Neural cell (in vitro differentiated cells): ENCODE measurements around the gene KRT38. TPM values are rescaled to one million over a fixed set of nuclear protein-coding genes. Genes with fewer than 3 reads are reported as not detected.

ENCODE experiments used
- H2AFZ ChIP-seq: fragments of 200-600, 300-800 bp; sonication (generic), shearing (Covaris generic); 2 replicates; pipeline ENCODE4 v1.6.0; 2014; ENCODE audit warnings: low read depth, mild to moderate bottlenecking, antibody characterized with exemption, low read length, moderate library complexity
- H3F3A ChIP-seq: fragments of 200-600 bp; shearing (Covaris generic); 2 replicates; pipeline ENCODE4 v1.6.1; 2016; ENCODE audit warnings: mild to moderate bottlenecking, moderate library complexity, mixed read lengths, antibody characterized with exemption, low read length; ENCODE audit not compliant: insufficient read depth, poor library complexity, severe bottlenecking
- H3K27ac ChIP-seq: fragments of 200-600, 300-800 bp; sonication (generic), shearing (Covaris generic); 2 replicates; pipeline ENCODE4 v1.5.1; 2014; ENCODE audit warnings: mild to moderate bottlenecking, low read length, moderate library complexity
- H3K27me3 ChIP-seq: fragments of 300-800, 200-600 bp; sonication (generic), shearing (Covaris generic); 2 replicates; pipeline ENCODE4 v1.6.0; 2014; ENCODE audit warnings: mild to moderate bottlenecking, low read depth, low read length, moderate library complexity; ENCODE audit not compliant: insufficient read depth
- H3K36me3 ChIP-seq: fragments of 300-800, 200-600 bp; sonication (generic), shearing (Covaris generic); 2 replicates; pipeline ENCODE4 v1.5.1; 2014; ENCODE audit warnings: mild to moderate bottlenecking, antibody characterized with exemption, low read length, moderate library complexity; ENCODE audit not compliant: insufficient read depth
- H3K4me2 ChIP-seq: fragments of 300-800, 200-600 bp; sonication (generic), shearing (Covaris generic); 2 replicates; pipeline ENCODE4 v1.6.0; 2014; ENCODE audit warnings: mild to moderate bottlenecking, low read length
- H3K4me3 ChIP-seq: fragments of 300-800, 200-600 bp; sonication (generic), shearing (Covaris generic); 2 replicates; pipeline ENCODE4 v1.5.1; 2014; ENCODE audit warnings: mild to moderate bottlenecking, low read length, moderate library complexity
- H3K79me2 ChIP-seq: fragments of 200-600 bp; shearing (Covaris generic); replicated peaks from 2 replicates; pipeline ENCODE4 v1.6.0; 2014; ENCODE audit warnings: mild to moderate bottlenecking, low read length, moderate library complexity; ENCODE audit not compliant: insufficient read depth
- H3K9ac ChIP-seq: fragments of 300-800, 200-600 bp; sonication (generic), shearing (Covaris generic); 2 replicates; pipeline ENCODE4 v1.6.1; 2016; ENCODE audit warnings: mild to moderate bottlenecking, low read length, mixed read lengths
- H3K9me2 ChIP-seq: fragments of 200-600 bp; shearing (Covaris generic); 2 replicates; pipeline ENCODE4 v1.6.1; 2016; ENCODE audit warnings: mild to moderate bottlenecking, low read length, mixed read lengths; ENCODE audit not compliant: insufficient read depth
- H3K9me3 ChIP-seq: fragments of 200-600, 300-800 bp; sonication (generic), shearing (Covaris generic); 2 replicates; pipeline ENCODE4 v1.6.1; 2016; ENCODE audit warnings: mild to moderate bottlenecking, mixed run types, low read length, moderate library complexity, mixed read lengths
- H4K20me1 ChIP-seq: fragments of 200-600 bp; shearing (Covaris generic); 2 replicates; pipeline ENCODE4 v1.6.1; 2016; ENCODE audit warnings: mild to moderate bottlenecking, mixed run types; ENCODE audit not compliant: insufficient read depth
- CTCF ChIP-seq: fragments of 450-650 bp; IDR thresholded peaks from 2 replicates; pipeline ENCODE4 v1.5.1; 2014; ENCODE audit warnings: antibody characterized with exemption, mild to moderate bottlenecking, moderate library complexity; ENCODE audit not compliant: poor library complexity, severe bottlenecking
- EP300 ChIP-seq: fragments of 450-650 bp; conservative IDR thresholded peaks from 2 replicates; pipeline ENCODE4 v1.6.1; 2014; ENCODE audit warnings: antibody characterized with exemption, mild to moderate bottlenecking, moderate library complexity; ENCODE audit not compliant: poor library complexity, severe bottlenecking
- EZH2 ChIP-seq: fragments of 200-600, 300-800 bp; shearing (Covaris generic), sonication (generic); IDR thresholded peaks from 2 replicates; pipeline ENCODE4 v1.6.1; 2014; ENCODE audit warnings: antibody characterized with exemption, low read length, borderline replicate concordance, mild to moderate bottlenecking; ENCODE audit not compliant: insufficient read depth, poor library complexity, severe bottlenecking
- MXI1 ChIP-seq: fragments of 450-650 bp; conservative IDR thresholded peaks from 2 replicates; pipeline ENCODE4 v1.6.1; 2014; ENCODE audit warnings: antibody characterized with exemption, mild to moderate bottlenecking; ENCODE audit not compliant: poor library complexity, severe bottlenecking
- POLR2AphosphoS5 ChIP-seq: IDR thresholded peaks from 2 replicates; pipeline ENCODE4 v1.6.1; 2012
- RAD21 ChIP-seq: fragments of 450-650 bp; conservative IDR thresholded peaks from 2 replicates; pipeline ENCODE4 v1.6.1; 2014; ENCODE audit warnings: antibody characterized with exemption, mild to moderate bottlenecking, moderate library complexity
- SMC3 ChIP-seq: fragments of 450-650 bp; conservative IDR thresholded peaks from 2 replicates; pipeline ENCODE4 v1.6.1; 2014; ENCODE audit warnings: antibody characterized with exemption, mild to moderate bottlenecking, moderate library complexity; ENCODE audit not compliant: poor library complexity
- TAF1 ChIP-seq: IDR thresholded peaks from 2 replicates; pipeline ENCODE4 v1.6.1; 2012; ENCODE audit warnings: low read depth
- polyA plus RNA-seq: library from polyadenylated mRNA; depleted of rRNA; stranded (reverse); fragments of >200 nt; gene quantifications from 2 replicates; pipeline ENCODE4 v1.2.3, GENCODE V29; 2014
- TF ChIP-seq, protein P1 (sequence below): IDR thresholded peaks from 2 replicates; pipeline ENCODE4 v1.6.1; 2012; ENCODE audit warnings: borderline replicate concordance

KRT38 gene
- polyA plus RNA-seq, 1 donor from 2014 or later: not detected

GRCh38 chr17:41406205-41406604, 34.6 kb downstream of the KRT38 start:
- no peaks in the 10 kb centered on the region for H3K36me3 ChIP-seq

DNA sequence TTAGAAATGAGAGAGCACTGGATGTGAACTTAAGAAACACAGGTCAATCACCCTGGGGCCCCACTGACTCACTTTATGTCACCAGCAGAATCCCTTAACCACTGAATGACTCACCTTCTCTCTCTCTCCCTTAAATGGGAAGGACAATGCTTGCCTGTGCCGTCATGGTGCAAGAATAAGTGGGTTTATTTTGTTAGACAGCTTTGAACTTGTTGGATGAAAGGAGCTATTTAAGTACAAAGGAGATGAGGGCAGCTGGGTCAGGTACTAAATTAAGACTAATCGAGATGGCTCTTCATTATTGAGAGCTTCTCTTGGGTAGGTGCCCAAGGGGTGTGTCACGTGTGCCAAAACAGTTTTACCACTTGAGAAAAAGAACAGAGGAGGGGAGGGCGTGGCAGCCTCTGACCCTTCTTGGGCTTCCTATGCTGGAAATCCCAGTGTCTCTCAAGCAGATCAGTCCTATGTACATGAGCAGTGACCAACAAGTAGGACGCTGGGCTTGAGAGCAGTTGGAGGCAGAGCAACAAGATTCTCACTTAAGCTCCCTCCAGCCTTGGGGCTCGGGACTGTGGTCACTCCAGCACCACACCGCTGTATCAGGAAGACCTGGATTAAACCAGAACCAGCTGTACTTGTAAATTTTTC, 36.6 kb downstream of the KRT38 start:
- H4K20me1 ChIP-seq: no peaks in the 10 kb centered on the region
- H3F3A ChIP-seq: no peaks in the 10 kb centered on the region
- no peak overlapping the region for H3K27ac ChIP-seq
- no peak overlapping the region for H3K9ac ChIP-seq
- no peak overlapping the region for H3K4me3 ChIP-seq
- no peak overlapping the region for H2AFZ ChIP-seq
- H3K4me2 ChIP-seq: no peak overlapping the region
- no peak for TF ChIP-seq MXI1
- no peak for TF ChIP-seq CTCF
- no peak for TF ChIP-seq SMC3
- no peak for TF ChIP-seq TAF1
- TF ChIP-seq RAD21: no peak
- no peak for TF ChIP-seq EZH2
- TF ChIP-seq EP300: no peak
- H3K27me3 ChIP-seq: no peaks in the 10 kb centered on the region
- H3K9me3 ChIP-seq: no peaks in the 10 kb centered on the region
- no peaks in the 10 kb centered on the region for H3K36me3 ChIP-seq
- no peaks in the 10 kb centered on the region for H3K79me2 ChIP-seq
- no peaks in the 10 kb centered on the region for H3K9me2 ChIP-seq

More at GRCh38 chr17:41406205-41406604, 34.6 kb downstream of the KRT38 start:
- Histone ChIP-seq H4K20me1 (no peaks in the 10 kb centered on the region), H3K9me3 (no peaks in the 10 kb centered on the region), H3K27me3 (no peaks in the 10 kb centered on the region), H3K4me3 (no peak overlapping the region), H3K9ac (no peak overlapping the region), H3K27ac (no peak overlapping the region), H3K4me2 (no peak overlapping the region), H2AFZ (no peak overlapping the region), H3K79me2 (no peaks in the 10 kb centered on the region), H3F3A (no peaks in the 10 kb centered on the region), H3K9me2 (no peaks in the 10 kb centered on the region)
- TF ChIP-seq TAF1: no peak
- no peak for TF ChIP-seq CTCF
- no peak for TF ChIP-seq MXI1
- no peak for TF ChIP-seq EZH2
- no peak for TF ChIP-seq RAD21
- TF ChIP-seq SMC3: no peak
- TF ChIP-seq, protein P1, sequence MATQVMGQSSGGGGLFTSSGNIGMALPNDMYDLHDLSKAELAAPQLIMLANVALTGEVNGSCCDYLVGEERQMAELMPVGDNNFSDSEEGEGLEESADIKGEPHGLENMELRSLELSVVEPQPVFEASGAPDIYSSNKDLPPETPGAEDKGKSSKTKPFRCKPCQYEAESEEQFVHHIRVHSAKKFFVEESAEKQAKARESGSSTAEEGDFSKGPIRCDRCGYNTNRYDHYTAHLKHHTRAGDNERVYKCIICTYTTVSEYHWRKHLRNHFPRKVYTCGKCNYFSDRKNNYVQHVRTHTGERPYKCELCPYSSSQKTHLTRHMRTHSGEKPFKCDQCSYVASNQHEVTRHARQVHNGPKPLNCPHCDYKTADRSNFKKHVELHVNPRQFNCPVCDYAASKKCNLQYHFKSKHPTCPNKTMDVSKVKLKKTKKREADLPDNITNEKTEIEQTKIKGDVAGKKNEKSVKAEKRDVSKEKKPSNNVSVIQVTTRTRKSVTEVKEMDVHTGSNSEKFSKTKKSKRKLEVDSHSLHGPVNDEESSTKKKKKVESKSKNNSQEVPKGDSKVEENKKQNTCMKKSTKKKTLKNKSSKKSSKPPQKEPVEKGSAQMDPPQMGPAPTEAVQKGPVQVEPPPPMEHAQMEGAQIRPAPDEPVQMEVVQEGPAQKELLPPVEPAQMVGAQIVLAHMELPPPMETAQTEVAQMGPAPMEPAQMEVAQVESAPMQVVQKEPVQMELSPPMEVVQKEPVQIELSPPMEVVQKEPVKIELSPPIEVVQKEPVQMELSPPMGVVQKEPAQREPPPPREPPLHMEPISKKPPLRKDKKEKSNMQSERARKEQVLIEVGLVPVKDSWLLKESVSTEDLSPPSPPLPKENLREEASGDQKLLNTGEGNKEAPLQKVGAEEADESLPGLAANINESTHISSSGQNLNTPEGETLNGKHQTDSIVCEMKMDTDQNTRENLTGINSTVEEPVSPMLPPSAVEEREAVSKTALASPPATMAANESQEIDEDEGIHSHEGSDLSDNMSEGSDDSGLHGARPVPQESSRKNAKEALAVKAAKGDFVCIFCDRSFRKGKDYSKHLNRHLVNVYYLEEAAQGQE: no peak
- no peak for TF ChIP-seq POLR2AphosphoS5
- no peak for TF ChIP-seq EP300
